DOHH2 (cell line): ENCODE results near the gene TMEM214.
"Not testable (repeated sequence)": the region's sequence is repeated elsewhere in the genome, so short reads cannot be mapped to it uniquely, and the experiment has no call there.

Experiments
- EZH2phosphoT487 ChIP-seq: fragments of 200-600 bp; sonication (generic); IDR thresholded peaks from 2 replicates; pipeline ENCODE4 v1.6.1; 2017; ENCODE audit warnings: borderline replicate concordance, mild to moderate bottlenecking, antibody characterized with exemption, low read length, moderate library complexity, mixed read lengths
- TF ChIP-seq, protein P1 (sequence below): fragments of 200-600 bp; sonication (generic); IDR thresholded peaks from one replicate; pipeline ENCODE4 v1.5.1; 2014; ENCODE audit warnings: antibody characterized with exemption, mild to moderate bottlenecking, low read depth, low read length; ENCODE audit not compliant: poor library complexity, severe bottlenecking

DNA sequence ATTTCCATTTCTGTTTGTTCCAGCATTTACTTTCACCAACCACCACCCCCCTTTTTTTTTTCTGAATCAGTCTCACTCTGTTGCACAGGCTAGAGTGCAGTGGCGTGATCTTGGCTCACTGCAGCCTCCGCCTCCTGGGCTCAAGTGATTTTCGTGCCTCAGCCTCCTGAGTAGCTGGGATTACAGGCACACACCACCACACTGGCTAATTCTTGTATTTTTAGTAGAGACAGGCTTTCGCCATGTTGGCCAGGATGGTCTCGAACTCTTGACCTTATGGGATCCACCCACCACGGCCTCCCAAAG is 42.8 kb downstream of the TMEM214 start:
- TF ChIP-seq, protein P1, sequence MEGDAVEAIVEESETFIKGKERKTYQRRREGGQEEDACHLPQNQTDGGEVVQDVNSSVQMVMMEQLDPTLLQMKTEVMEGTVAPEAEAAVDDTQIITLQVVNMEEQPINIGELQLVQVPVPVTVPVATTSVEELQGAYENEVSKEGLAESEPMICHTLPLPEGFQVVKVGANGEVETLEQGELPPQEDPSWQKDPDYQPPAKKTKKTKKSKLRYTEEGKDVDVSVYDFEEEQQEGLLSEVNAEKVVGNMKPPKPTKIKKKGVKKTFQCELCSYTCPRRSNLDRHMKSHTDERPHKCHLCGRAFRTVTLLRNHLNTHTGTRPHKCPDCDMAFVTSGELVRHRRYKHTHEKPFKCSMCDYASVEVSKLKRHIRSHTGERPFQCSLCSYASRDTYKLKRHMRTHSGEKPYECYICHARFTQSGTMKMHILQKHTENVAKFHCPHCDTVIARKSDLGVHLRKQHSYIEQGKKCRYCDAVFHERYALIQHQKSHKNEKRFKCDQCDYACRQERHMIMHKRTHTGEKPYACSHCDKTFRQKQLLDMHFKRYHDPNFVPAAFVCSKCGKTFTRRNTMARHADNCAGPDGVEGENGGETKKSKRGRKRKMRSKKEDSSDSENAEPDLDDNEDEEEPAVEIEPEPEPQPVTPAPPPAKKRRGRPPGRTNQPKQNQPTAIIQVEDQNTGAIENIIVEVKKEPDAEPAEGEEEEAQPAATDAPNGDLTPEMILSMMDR: not testable (repeated sequence)
- not testable (repeated sequence) for TF ChIP-seq EZH2phosphoT487
